GM23338 (cell line): ENCODE measurements around the gene SPRED3. TPM values are rescaled to one million over a fixed set of nuclear protein-coding genes. Genes with fewer than 3 reads are reported as not detected.

Experiments used
- ATAC-seq: fragments of 200-7000 bp; cut with Tn5 transposase; 3 replicates; pipeline ENCODE4 v1.9.1; 2020
- DNase-seq: peaks from one replicate; pipeline ENCODE4 v3.0.0-alpha.2; 2015; ENCODE audit warnings: low spot score
- H2AFZ ChIP-seq: fragments of 200-600 bp; sonication (generic); 2 replicates; pipeline ENCODE4 v1.8.0; 2016; ENCODE audit warnings: antibody characterized with exemption, mild to moderate bottlenecking, moderate library complexity
- H3F3A ChIP-seq: fragments of 200-600 bp; sonication (generic); replicated peaks from 2 replicates; pipeline ENCODE4 v1.8.0; 2017; ENCODE audit warnings: antibody characterized with exemption, mixed run types, low read depth
- H3K27ac ChIP-seq: fragments of 200-600 bp; sonication (generic); 2 replicates; pipeline ENCODE4 v1.6.1; 2016; ENCODE audit warnings: low read depth
- H3K27me3 ChIP-seq: fragments of 200-600 bp; sonication (generic); 2 replicates; pipeline ENCODE4 v1.8.0; 2016; ENCODE audit warnings: mild to moderate bottlenecking, mixed run types, moderate library complexity; ENCODE audit not compliant: insufficient read depth
- H3K36me3 ChIP-seq: fragments of 200-600 bp; sonication (generic); 2 replicates; pipeline ENCODE4 v1.8.0; 2016; ENCODE audit warnings: mild to moderate bottlenecking; ENCODE audit not compliant: insufficient read depth
- H3K4me1 ChIP-seq: fragments of 200-600 bp; sonication (generic); 2 replicates; pipeline ENCODE4 v1.8.0; 2016; ENCODE audit warnings: mild to moderate bottlenecking, moderate library complexity; ENCODE audit not compliant: insufficient read depth
- H3K4me2 ChIP-seq: fragments of 200-600 bp; sonication (generic); 2 replicates; pipeline ENCODE4 v1.7.1; 2017; ENCODE audit warnings: mixed run types
- H3K4me3 ChIP-seq: fragments of 200-600 bp; sonication (generic); 2 replicates; pipeline ENCODE4 v1.6.1; 2016; ENCODE audit warnings: mixed run types
- H3K79me2 ChIP-seq: fragments of 200-600 bp; sonication (generic); replicated peaks from 2 replicates; pipeline ENCODE4 v1.8.0; 2017; ENCODE audit warnings: mild to moderate bottlenecking; ENCODE audit not compliant: insufficient read depth
- H3K9me2 ChIP-seq: fragments of 200-600 bp; sonication (generic); 2 replicates; pipeline ENCODE4 v1.8.0; 2017; ENCODE audit not compliant: insufficient read depth
- H4K20me1 ChIP-seq: fragments of 200-600 bp; sonication (generic); replicated peaks from 2 replicates; pipeline ENCODE4 v1.8.0; 2017; ENCODE audit warnings: mild to moderate bottlenecking; ENCODE audit not compliant: insufficient read depth
- H3K27ac Mint-ChIP-seq: 2 replicates; pipeline ENCODE4 v1.8.0; 2020; ENCODE audit warnings: inconsistent platforms, mild to moderate bottlenecking, moderate library complexity, mixed read lengths
- H3K27me3 Mint-ChIP-seq: 3 replicates; pipeline ENCODE4 v1.8.0; 2022; ENCODE audit warnings: low read depth, mild to moderate bottlenecking, moderate library complexity, mixed read lengths, inconsistent platforms; ENCODE audit not compliant: insufficient read depth, poor library complexity
- H3K36me3 Mint-ChIP-seq: 3 replicates; pipeline ENCODE4 v1.8.0; 2021; ENCODE audit warnings: low read depth, mild to moderate bottlenecking, inconsistent platforms, moderate library complexity, mixed read lengths
- H3K4me1 Mint-ChIP-seq: 3 replicates; pipeline ENCODE4 v1.8.0; 2020; ENCODE audit warnings: mild to moderate bottlenecking, inconsistent platforms, mixed read lengths
- H3K4me3 Mint-ChIP-seq: 3 replicates; pipeline ENCODE4 v1.8.0; 2021; ENCODE audit warnings: moderate library complexity, mild to moderate bottlenecking, inconsistent platforms, mixed read lengths
- H3K9me3 Mint-ChIP-seq: 3 replicates; pipeline ENCODE4 v1.8.0; 2020; ENCODE audit warnings: moderate library complexity, mild to moderate bottlenecking, inconsistent platforms, mixed read lengths
- CREB1 ChIP-seq: fragments of 250-450 bp; sonication (Bioruptor Pico); IDR thresholded peaks from 2 replicates; pipeline ENCODE4 v1.5.0; 2020; ENCODE audit warnings: low read depth, mild to moderate bottlenecking, moderate library complexity
- EZH2 ChIP-seq: fragments of 200-600 bp; sonication (generic); IDR thresholded peaks from one replicate; pipeline ENCODE4 v1.8.0; 2017; ENCODE audit warnings: antibody characterized with exemption, mild to moderate bottlenecking, low read depth; ENCODE audit not compliant: unreplicated experiment
- EZH2phosphoT487 ChIP-seq: fragments of 200-600 bp; sonication (generic); IDR thresholded peaks from one replicate; pipeline ENCODE4 v1.8.1; 2018; ENCODE audit warnings: antibody characterized with exemption; ENCODE audit not compliant: unreplicated experiment
- JUNB ChIP-seq: IDR thresholded peaks from one replicate; pipeline ENCODE4 v1.6.1; 2016; ENCODE audit warnings: antibody characterized with exemption; ENCODE audit not compliant: unreplicated experiment
- NANOG ChIP-seq: IDR thresholded peaks from 2 replicates; pipeline ENCODE4 v1.6.1; 2016; ENCODE audit warnings: antibody characterized with exemption, borderline replicate concordance
- POLR2AphosphoS5 ChIP-seq: IDR thresholded peaks from 2 replicates; pipeline ENCODE4 v1.6.1; 2016; ENCODE audit warnings: antibody characterized with exemption, low read depth
- STAT1 ChIP-seq: IDR thresholded peaks from one replicate; pipeline ENCODE4 v1.6.1; 2016; ENCODE audit warnings: antibody characterized with exemption; ENCODE audit not compliant: unreplicated experiment
- ZNF114 ChIP-seq: fragments of 250-450 bp; sonication (Bioruptor Pico); IDR thresholded peaks from 2 replicates; pipeline ENCODE4 v1.5.0; 2020; ENCODE audit warnings: mild to moderate bottlenecking, moderate library complexity
- ZNF331 ChIP-seq: fragments of 250-450 bp; sonication (Bioruptor Pico); IDR thresholded peaks from 2 replicates; pipeline ENCODE4 v1.5.0; 2020; ENCODE audit warnings: low read depth, mild to moderate bottlenecking, moderate library complexity
- ZNF462 ChIP-seq: fragments of 250-450 bp; sonication (Bioruptor Pico); IDR thresholded peaks from 2 replicates; pipeline ENCODE4 v1.5.0; 2020; ENCODE audit warnings: mild to moderate bottlenecking, moderate library complexity
- polyA plus RNA-seq: library from polyadenylated mRNA; unstranded; fragments of >200 nt; fragmentation: Nextera tagmentation; extraction: Ambion mirVana; gene quantifications from 2 replicates; pipeline ENCODE4 v1.2.1, GENCODE V29; 2016
- total RNA-seq: library from RNA; depleted of rRNA; stranded (reverse); fragments of >200 nt; shearing (Covaris generic); gene quantifications from 2 replicates; pipeline ENCODE4 v1.2.3, GENCODE V29; 2014
- TF ChIP-seq, protein P1 (sequence below): IDR thresholded peaks from one replicate; pipeline ENCODE4 v1.6.1; 2018; ENCODE audit warnings: antibody characterized with exemption; ENCODE audit not compliant: unreplicated experiment
- TF ChIP-seq, protein P2 (sequence below): IDR thresholded peaks from 2 replicates; pipeline ENCODE4 v1.6.1; 2016; ENCODE audit warnings: antibody characterized with exemption

The SPRED3 gene
- total and polyA plus RNA-seq, 2 experiments from 2014 or later: 3.9 to 11.6 TPM

- no peak for TF ChIP-seq EZH2
These were observed 29.1 kb upstream of the SPRED3 start (continued) for GRCh38 chr19:38359242-38360021.

- no peaks in the 10 kb centered on the region for H3K79me2 ChIP-seq
- H3K4me1 ChIP-seq: peaks cover 12% of the 10 kb centered on the region
- H3K27me3 ChIP-seq: peaks cover 29% of the 10 kb centered on the region
- Mint-ChIP-seq H3K9me3 (peaks cover 7% of the 10 kb centered on the region; the same call in 2 of the 3 replicates), H3K36me3 (no peaks in the 10 kb centered on the region; the same call in 2 of the 3 replicates), H3K27ac (no peak overlapping the region), H3K4me1 (peaks cover 17% of the 10 kb centered on the region), H3K27me3 (peaks cover 24% of the 10 kb centered on the region), H3K4me3 (peak overlapping the region; percentile 91)
- no peaks in the 10 kb centered on the region; the same call in 1 of the 2 replicates for H4K20me1 ChIP-seq
- ATAC-seq (no peak), DNase-seq (no peak)
- H3K36me3 ChIP-seq: no peaks in the 10 kb centered on the region
- no peak overlapping the region for H2AFZ ChIP-seq
- no peaks in the 10 kb centered on the region for H3K9me2 ChIP-seq
- no peak overlapping the region for H3K27ac ChIP-seq
- H3K4me3 ChIP-seq: no peak overlapping the region
- H3K4me2 ChIP-seq: no peak overlapping the region
- H3F3A ChIP-seq: 0 out of 2 replicates have a peak, but pooled peaks cover 11% of the 10 kb centered on the region
- TF ChIP-seq ZNF462 (CRISPR knock-in tag) (no peak), EZH2 (no peak), JUNB (no peak), ZNF114 (CRISPR knock-in tag) (no peak), CREB1 (no peak), EZH2phosphoT487 (no peak), POLR2AphosphoS5 (no peak), ZNF331 (CRISPR knock-in tag) (no peak), STAT1 (no peak), NANOG (no peak)
- TF ChIP-seq, protein P1, sequence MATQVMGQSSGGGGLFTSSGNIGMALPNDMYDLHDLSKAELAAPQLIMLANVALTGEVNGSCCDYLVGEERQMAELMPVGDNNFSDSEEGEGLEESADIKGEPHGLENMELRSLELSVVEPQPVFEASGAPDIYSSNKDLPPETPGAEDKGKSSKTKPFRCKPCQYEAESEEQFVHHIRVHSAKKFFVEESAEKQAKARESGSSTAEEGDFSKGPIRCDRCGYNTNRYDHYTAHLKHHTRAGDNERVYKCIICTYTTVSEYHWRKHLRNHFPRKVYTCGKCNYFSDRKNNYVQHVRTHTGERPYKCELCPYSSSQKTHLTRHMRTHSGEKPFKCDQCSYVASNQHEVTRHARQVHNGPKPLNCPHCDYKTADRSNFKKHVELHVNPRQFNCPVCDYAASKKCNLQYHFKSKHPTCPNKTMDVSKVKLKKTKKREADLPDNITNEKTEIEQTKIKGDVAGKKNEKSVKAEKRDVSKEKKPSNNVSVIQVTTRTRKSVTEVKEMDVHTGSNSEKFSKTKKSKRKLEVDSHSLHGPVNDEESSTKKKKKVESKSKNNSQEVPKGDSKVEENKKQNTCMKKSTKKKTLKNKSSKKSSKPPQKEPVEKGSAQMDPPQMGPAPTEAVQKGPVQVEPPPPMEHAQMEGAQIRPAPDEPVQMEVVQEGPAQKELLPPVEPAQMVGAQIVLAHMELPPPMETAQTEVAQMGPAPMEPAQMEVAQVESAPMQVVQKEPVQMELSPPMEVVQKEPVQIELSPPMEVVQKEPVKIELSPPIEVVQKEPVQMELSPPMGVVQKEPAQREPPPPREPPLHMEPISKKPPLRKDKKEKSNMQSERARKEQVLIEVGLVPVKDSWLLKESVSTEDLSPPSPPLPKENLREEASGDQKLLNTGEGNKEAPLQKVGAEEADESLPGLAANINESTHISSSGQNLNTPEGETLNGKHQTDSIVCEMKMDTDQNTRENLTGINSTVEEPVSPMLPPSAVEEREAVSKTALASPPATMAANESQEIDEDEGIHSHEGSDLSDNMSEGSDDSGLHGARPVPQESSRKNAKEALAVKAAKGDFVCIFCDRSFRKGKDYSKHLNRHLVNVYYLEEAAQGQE: no peak
- TF ChIP-seq, protein P2, sequence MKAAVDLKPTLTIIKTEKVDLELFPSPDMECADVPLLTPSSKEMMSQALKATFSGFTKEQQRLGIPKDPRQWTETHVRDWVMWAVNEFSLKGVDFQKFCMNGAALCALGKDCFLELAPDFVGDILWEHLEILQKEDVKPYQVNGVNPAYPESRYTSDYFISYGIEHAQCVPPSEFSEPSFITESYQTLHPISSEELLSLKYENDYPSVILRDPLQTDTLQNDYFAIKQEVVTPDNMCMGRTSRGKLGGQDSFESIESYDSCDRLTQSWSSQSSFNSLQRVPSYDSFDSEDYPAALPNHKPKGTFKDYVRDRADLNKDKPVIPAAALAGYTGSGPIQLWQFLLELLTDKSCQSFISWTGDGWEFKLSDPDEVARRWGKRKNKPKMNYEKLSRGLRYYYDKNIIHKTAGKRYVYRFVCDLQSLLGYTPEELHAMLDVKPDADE: no peak
These were observed 28.1 kb upstream of the SPRED3 start for GRCh38 chr19:38360351-38360750.
